Medulla oblongata (tissue), 1 donor: Measurements from ENCODE around the gene ZNF43.
"Not testable (repeated sequence)": the region's sequence is repeated elsewhere in the genome, so short reads cannot be mapped to it uniquely, and the experiment has no call there.

Experiments
- DNase-seq: peaks from one replicate; pipeline ENCODE4 v3.0.0-alpha.2; 2015; ENCODE audit errors: extremely low spot score

ZNF43 gene

DNA sequence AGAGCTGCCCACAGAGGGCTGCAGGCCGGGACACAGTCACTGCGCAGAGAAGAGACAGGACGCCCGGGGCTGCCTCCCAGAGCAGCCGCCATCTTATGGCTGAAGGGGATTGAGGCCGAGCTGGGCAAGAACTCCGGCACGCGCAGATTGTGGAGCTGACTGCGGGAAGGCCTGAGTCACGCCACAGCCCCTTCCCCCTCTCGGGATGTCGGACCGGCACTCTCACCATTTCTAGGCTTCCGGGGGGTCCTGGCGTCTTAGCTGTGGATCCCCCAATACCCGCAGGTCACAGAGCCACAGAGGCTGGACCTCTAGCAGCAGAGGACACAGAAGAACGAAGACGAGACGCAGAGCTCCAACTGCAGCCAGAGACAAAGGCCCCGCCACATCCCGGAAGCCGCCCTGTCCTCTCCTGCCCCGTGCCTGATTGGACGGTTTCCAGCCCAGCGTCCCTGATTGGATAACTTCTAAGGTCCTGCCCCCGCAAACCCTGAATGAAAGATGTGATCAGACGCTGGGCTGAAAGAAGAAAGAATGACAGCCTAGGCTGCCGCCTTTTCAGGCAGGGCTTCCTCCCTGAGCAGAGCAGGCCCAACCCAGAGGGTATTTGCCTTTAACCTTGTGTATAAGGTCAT lies at the start of gene ZNF43:
TSS of gene ZNF43 (minus strand) at position 373 of the 635 bp plus-strand sequence. CDS start at position 229, 144 bp downstream.
- peak; percentile 98 for DNase-seq

DNA sequence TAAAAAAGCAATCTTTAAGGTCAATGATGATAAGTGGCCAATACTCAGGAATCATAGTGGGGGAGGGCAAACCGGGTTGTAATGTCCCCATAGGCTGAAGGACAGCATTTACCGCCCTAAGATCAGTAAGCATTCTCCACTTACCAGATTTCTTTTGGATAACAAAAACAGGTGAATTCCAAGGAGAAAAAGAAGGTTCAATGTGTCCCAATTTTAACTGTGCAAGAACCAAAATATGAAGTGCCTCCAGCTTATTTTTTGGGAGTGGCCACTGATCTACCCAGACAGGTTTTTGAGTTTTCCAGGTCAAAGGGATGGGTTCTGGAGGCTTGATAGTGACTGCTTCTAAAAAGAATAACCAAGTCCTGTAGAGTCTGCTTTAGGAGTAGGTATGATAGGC lies 49.5 kb upstream of the ZNF43 start:
- DNase-seq: not testable (repeated sequence)

- not testable (repeated sequence) for DNase-seq
Measured at GRCh38 chr19:21884786-21885185, 48.8 kb upstream of the ZNF43 start.

DNA sequence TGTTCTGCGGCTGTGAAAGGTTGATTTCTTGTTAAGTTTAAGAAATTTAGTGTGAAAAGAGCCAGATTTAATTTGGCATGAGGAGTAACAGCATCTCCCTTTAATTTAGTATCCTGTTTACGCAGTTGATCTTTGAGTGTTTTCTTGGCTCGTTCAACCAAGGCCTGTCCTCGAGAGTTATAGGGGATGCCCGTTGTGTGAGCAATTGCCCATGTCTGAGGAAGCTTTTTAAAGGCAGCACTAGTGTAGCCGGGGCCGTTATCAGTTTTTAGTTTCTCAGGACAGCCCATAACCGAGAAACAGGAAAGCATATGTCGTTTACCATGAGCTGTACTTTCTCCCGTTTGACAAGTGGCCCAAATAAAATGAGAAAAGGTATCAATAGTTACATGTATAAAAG lies 47.5 kb upstream of the ZNF43 start:
- no peak for DNase-seq

- not testable (repeated sequence) for DNase-seq
Measured at GRCh38 chr19:21880761-21881160, 44.8 kb upstream of the ZNF43 start.

- DNase-seq: no peak
Measured at GRCh38 chr19:21878646-21879045, 42.7 kb upstream of the ZNF43 start.

GRCh38 chr19:21877976-21878375 lies 42.0 kb upstream of the ZNF43 start:
- no peak for DNase-seq

GRCh38 chr19:21876608-21877007 lies 40.6 kb upstream of the ZNF43 start:
- not testable (repeated sequence) for DNase-seq

GRCh38 chr19:21856773-21857514 lies 21.0 kb upstream of the ZNF43 start:
- DNase-seq: no peak

- peak; percentile 98 for DNase-seq
Measured at GRCh38 chr19:21851596-21852345, 15.8 kb upstream of the ZNF43 start.

DNA sequence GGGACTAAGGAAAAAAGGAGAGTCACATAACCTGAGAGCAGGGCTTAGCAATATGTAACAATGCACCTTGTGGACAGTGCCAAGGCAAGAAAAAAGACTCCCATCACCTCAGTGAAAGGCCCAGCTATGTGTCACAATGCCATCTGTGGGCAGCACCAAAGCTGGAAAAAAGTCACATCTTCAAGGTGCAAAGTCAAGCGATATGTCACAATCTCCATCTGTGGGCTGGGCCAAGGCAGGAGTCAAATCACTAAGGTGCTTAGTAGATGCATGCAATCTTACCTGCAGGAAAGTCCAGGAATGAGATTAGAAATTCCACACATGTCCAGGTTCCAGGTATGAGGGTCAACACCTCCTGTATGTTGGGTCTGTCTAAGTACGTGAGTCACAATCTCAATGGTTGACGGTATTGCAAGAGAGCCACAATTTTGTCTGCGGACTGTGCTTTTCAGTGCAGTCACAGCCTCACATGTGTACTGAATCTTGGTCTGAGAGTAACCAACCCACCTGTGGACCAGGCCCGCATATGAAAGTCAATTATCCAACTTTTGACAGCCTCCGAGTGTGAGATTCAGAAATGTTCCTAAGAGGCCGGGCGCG lies 14.8 kb upstream of the ZNF43 start:
- no peak for DNase-seq

DNA sequence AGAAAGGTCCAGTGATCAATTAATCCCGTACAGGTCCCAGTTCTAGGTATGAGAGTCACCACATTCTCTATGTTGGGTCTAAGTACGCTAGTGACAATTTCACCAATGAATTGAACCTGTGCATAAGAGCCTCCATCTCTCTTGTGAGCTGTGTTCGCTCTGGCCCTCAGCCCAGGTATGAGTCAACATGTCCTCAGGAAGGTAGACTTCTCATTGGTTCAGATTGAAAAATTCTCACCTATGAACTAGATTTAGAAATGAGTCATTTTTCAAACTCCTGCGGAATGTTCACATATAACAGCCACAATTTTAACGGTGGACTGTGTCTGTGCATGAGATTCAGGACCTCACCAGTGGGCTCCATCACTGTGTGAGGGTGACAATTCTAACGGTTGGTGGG lies 12.7 kb upstream of the ZNF43 start:
- no peak for DNase-seq

DNA sequence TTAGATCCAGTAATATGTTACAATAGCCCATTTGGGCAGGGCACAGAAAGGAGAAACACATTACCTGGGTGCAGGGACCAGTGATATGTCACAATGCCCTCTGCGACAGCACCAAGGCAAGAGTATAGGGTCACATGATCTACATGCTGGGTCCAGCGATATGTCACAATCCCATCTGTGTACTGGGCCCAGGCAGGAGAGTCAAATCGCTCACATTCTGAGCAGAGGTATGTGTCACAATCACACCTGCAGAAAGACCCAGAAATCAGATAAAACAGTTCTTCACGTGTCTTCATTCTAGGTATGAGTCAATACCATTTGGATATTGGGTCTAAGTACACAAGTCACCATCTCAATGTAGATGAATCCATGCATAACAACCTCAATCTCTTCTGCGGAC lies 7.1 kb upstream of the ZNF43 start:
- DNase-seq: no peak

DNA sequence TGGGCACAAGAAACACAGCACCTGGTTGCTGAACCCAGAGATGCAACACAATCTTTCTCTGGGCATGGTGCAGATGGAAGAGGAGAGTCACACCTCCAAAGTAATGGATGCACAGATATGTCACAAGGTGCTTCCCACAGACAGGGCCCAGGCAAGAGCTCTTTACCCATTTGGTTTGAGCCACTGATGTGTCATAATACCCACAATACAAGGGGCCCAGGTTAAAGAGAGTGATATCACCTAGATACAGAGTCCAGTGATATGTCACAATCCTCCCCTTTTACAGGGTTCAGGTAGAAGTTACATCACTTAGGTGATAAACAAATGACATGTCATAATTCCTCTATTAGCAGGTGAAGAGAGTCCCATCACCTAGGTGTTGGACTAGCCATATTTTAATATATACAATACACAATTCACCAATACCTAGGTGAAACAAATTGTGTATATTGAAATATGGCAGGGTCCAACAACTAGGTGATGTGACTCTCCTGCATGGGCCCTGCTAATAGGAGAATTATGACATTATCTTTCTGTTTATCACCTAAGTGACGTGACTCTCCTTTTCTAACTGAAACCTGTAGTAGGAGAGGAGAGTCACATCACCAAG lies 5.6 kb upstream of the ZNF43 start:
- DNase-seq: no peak

- DNase-seq: no peak
Measured at GRCh38 chr19:21841081-21841480, 5.1 kb upstream of the ZNF43 start.

- DNase-seq: no peak
Measured at GRCh38 chr19:21839976-21840375, 4.0 kb upstream of the ZNF43 start.

GRCh38 chr19:21838646-21839045 lies 2.7 kb upstream of the ZNF43 start:
- DNase-seq: no peak

- DNase-seq: no peak
Measured at GRCh38 chr19:21835429-21835809, 563 bp downstream of the ZNF43 start.

DNA sequence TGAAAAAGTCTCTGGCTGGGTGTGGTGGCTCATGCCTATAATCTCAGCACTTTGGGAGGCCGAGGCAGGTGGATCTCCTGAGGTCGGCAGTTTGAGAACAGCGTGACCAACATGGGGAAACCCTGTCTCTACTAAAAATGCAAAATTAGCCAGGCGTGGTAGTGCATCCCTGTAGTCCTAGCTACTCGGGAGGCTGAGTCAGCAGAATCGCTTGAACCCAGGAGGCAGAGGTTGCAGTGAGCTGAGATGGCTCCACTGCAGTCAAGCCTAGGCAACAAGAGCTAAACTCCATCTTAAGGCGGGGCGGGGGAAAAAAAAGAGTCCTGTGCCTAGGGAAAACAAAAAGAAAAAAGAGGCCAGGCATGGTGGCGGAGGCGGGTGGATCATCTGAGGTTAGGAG lies 2.2 kb downstream of the ZNF43 start:
- DNase-seq: no peak

- DNase-seq: no peak
Measured at GRCh38 chr19:21824679-21825078, 11.3 kb downstream of the ZNF43 start.

DNA sequence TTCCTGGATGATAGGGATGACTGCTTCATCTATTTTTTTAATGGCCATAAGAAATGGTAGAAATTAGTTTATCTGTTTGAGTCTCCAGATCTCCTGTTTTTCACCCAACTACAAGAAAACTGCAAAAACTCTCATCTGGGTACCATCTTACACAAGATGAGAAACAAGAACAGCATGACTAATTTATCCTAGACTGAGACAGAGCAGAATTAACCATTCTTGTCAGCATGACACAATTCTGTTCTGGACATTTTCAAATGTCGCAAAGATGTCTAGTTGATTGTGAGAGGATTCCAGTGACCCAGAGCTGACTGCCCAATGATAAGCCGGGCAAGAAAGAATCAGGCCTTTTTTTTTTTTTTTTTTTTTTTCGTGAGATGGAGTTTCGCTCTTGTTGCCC lies 12.8 kb downstream of the ZNF43 start:
- no peak for DNase-seq

GRCh38 chr19:21812448-21812847 lies 23.5 kb downstream of the ZNF43 start:
- no peak for DNase-seq
